ELF-1 (cell line): ENCODE measurements around the gene GREM2.

Experiments used
- DNase-seq: peaks from one replicate; pipeline ENCODE4 v3.0.0-alpha.2; 2016; ENCODE audit warnings: low read depth, low spot score

The GREM2 gene

DNA sequence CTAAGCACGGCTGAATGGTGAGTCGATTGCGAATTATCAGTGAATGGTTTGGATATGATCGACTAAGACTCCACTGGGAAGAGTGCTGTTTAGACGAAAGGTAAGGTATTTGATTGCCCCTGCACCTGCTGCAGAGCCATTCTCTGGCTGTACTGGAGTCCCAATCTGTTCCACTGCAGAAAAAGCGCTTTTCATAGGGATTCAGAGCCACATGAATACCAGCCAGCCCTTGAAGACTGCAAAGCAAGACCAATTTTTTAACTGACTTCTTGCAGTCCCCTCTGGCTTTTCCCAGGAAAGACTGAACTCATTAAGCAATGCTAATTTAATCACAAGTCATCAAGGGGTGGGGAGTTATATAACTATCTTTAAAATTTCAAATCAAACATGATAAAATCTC is 1.3 kb downstream of the GREM2 start:
- peak; percentile 5 for DNase-seq

DNA sequence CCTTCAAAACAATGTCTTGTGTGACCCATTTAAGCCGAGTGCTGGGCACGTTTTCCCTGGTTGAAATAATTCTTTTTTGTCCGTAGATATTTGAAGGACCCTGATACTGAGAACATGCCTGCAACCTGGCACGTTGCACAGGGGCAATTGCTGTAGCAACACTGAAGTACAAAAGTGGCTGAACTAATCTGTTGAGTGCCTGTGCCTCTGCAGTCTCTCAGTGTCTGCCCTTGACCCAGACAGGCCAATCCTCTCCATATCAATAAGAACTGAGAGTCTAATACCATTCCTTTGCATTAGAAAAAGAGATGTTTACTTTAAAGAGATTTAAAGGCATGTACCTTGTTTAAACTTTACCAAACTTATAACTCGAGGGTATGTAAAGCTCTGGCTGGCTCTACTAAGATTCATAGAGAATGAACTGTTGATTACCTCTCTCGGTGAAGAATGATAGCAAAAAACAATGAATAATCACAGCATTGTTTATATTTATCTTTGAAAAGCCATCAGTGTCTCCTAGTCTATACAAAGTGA is 2.4 kb downstream of the GREM2 start:
- no peak for DNase-seq

DNA sequence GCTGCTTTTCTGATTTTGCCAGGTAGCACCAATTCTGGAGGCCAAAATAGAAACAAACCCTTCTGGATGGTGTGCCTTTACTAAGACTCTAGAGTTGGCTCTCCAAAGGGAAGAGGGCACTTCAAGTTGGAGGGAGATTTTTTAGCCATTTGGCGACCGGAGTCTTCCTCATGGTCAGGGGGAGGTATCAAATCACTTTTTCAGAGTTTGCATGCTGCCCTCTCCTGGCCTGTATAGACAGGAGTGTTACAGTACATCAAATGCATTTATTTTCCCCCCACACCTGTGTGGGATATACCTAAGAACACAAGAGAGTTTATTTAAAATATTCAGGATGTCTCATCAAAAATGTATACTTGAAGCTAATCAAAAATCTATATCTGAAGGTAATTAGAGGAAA is 3.2 kb downstream of the GREM2 start:
- DNase-seq, result peak; percentile 15

DNA sequence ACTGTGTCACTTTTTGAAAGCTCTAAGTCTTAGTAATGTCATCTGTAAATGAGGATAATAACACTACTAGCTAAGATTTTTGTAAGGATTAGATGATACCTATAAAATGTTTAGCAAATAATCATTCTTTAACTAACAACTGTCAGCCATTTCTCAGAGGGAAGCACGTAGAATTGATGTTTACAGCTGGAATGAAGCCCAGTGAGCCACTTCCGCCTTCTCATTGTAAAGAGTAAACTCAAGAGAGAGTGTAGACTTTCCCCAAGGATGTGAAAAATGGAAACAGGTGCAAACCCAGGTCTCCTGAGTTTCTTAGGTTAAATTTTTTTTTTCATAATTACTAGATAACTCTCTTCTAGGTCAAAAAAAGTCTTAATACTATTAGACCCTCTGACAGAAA is 4.9 kb downstream of the GREM2 start:
- no peak for DNase-seq

DNA sequence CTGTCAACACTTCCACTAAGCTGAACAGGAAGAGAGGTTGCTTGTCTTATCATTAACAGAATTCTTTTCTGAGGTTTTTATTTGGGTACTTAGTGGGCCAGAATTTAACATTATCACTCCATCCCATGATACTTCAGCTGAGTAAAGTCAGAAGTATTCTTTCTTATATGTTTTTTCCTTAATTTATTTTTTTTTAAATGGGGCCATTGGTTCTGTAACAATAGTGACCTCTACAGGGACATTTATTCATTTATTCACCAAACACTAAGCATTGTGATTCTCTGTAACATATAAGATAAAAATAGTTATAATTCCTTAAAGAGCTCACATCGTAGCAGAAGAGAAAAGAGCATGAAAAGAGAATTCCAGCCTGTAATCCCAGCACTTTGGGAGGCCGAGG is 9.8 kb downstream of the GREM2 start:
- no peak for DNase-seq

DNA sequence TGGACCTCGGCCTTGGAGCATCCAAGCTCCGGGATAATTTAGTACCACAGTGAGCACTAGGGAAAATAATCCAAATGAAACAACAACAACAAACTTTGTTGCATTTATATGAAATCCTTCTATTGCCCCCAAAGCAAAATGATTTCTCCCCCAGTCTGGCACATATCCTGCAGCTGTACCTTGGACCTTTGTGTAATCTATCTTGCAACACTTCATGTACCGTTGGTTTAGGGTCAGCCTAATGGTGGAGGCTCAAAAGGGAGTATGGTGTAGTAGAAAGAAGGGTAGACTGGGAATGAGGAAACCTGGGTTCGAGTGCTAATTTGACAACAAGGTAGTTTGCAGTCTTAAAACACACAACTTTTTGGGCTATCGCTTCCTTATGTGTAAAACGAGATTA is 12.1 kb downstream of the GREM2 start:
- DNase-seq, result no peak

DNA sequence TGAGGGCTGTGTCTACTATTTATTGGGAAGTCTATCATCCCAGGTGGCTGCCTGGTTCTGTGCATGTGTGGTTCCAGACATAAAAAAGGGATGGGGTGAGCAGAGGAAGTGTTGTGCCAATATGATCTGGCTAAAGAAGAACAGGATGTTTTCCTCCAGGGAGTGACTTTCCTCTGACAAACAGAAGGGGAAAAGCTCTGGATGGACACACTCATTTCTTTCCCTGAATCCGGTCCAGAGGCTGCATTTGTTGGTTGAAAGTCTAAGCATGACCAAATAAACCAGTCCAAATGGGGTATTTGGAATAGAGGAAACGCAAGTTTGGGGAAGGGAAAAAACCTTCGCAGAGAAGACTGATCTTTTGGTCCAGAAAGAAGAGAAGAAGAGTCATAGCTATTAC is 12.7 kb downstream of the GREM2 start:
- DNase-seq, result no peak

DNA sequence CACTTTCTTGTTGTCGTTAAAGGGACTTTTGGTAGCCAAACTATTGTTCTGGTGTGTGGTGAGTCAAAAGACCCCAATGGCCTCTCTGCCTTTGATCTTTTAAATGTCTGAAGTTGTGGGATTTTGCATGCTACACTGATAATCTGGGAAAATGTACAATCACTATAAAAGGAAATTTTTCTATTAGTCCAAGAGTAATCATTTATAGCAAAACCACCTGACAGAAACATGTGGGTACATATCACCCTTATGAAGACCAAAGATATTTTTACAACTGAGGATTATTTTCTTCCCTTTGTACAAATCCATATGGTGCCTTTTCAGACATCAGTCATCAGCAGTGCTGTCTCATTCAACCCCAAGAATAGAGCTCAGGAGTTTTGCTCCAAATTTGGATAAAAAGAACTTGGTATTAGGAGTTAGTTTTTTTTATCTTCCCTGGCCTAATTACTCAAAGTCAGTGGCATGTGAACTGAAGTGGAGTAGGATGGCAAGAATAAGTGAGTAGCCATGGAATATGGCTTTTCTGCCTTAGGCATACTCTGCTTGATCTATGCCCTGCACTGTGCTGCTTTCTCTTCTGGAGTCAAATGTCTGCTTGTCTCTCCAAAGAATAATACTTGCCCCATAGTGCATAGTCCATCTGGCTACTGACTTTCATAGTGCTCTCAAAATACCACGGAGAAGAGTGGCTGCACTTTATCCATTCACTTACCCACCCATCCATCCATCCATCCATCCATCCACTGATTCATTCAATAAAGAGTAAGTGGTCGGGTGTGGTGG is 13.5 kb downstream of the GREM2 start:
- no peak for DNase-seq

DNA sequence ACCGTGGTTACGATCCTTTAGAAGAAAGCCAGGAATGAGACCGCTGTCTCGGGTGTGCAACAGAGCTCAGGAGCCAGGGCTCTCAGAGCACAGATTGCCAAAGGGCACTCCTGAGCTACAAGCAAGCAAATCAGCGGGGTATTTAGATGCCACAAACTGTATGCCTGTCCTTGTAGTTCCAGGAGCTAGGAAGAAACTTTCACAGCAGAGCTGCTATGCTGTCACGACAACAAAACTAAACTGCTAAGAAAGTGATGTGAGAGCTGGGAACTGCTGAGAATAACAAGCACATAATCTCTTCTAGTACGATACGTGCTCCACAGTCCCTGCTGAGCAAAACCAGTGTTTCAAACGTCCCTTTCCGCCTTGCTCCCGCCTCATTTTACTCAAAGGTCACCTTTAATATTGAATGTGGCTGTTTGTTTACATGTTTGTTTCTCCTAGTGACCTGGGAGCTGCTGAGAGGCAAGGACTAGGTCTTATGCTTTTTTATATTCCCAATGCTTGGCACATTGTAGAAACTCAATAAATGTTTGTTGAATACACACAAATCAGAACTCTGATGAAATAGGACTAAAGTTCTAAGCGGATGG is 14.7 kb downstream of the GREM2 start:
- peak; percentile 43 for DNase-seq

DNA sequence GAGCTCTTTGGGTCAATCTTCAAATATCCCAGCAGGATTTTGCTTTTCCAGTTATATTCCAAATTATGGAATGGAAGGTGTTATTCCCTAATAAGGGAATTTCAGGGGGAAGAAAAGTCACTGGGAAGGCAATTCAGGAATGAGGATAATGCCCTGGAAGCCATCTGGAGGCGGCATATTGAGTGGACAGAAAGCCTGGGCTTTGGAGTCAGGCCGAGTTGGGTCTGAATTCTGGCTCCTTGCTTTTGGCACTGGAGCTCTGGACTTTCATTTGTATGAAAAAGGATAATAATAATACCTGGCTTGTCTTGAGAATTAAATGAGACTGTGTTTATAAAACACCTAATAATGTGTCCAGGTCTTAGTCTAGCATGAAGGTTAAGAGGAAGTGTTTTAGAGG is 16.5 kb downstream of the GREM2 start:
- DNase-seq, result no peak

DNA sequence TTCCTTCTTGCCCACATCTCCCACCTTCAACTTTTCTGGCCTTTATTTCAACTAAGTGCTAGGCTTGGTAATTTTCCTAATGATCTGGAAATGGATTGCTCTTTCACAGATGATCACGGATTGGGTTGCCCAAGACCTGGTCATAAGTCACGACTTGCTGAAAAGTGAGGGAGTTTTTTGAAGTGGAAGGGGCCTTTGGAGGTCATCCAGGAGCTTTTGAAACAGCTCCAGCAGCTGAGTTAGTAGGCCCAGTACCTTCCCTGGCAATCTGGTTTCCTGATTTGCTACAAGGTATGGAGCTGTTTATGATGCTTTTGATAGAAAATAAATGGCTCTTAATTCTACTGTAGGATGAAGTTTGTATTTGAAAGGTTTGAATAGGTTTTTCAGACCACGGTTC is 20.4 kb downstream of the GREM2 start:
- DNase-seq, result no peak

DNA sequence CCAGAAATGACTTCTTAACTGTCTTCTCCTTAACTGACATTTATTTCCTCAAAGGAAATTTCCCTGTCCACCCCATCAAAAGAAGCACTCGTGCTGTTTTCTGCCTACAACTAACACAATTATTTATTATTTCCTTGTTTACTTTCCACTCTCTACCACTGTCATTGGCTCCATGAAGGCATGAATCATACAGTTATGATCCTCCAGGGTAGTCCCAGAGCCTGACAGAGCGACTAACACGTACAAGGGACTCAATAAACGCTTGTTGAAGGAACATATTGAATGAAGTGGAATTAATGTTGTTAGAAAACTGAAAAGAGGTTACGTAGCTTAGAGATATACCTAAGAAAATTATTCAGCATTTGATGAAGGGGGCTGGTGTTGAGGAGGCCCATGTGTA is 20.9 kb downstream of the GREM2 start:
- no peak for DNase-seq

DNA sequence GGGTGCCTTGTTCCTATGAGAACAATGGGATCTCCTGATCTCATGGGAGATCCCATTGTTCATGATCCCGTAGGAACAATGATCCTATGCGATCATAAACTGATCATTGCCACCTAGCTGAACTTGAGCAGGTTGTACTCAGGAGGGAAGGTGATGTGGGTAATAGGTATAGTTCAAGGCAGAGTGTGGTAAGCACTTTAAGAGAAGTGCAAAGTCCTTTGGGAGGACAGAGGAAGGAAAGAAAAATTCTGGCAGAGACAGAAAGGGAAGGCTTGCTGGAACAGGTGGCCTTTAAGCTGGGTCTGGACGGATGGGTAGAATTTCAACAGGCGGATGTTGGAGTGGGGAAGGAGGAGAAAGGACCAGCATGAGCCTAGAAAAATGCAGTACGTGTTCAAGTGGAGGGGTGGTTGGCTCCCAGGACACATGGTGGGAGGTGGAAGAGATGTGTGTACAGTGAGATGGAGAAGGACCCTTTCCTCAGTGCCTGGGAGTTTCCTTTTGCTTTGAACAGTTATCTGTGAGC is 22.3 kb downstream of the GREM2 start:
- no peak for DNase-seq

DNA sequence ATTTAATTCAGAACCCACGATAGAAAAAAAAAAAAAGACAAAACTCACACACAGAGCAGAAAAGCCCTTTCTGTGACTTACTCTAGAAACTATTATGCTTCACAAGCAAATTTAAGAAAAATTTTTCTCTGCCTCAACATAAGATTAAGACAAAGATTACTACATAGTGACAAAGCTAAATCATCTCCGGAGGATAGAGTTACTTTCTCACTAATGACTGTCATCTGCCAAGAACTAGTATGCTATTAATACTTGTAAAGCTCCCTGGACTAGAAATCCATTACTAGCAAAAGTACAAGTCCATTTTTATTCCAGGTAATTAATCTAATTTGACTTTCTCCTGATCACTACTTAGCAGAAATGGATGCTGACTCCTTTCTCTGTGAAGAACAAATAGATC is 25.9 kb downstream of the GREM2 start:
- no peak for DNase-seq

DNA sequence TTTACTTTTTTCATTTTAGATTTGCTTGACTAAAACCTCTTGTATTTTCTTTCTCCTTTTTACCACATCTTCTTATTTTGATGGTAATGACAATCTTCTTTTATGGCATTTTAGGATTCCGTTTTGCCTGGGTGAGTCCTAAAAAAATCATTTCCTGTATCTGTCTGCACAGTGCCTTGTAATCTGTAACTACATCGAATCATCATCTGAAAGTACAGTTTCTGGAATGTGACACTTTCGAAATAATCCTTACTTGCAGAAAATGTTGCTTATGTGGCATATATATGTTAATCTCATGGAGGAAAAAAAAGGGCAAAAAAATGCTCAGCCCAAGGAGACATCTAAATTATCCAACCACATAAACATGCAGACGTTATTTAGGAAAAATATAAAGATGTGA is 29.0 kb downstream of the GREM2 start:
- no peak for DNase-seq

DNA sequence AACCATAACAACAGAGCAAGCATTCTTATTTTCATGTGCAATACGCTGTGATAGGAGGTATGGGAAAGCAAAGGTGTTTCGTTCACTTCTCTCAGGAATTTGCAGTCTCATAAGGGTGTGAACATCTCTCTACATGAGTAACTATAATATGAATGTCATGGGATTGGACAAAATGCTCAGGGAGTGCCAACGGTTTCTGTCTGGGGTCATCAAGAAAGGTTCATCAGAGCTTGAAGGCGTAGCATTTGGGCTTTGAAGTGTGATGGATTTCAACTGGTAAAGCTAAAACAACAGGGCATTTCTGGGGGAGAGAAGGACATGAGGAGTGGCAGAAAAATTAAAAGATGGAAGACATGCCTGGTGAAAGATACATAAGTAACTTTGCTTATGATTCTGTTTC is 32.4 kb downstream of the GREM2 start:
- DNase-seq, result no peak

DNA sequence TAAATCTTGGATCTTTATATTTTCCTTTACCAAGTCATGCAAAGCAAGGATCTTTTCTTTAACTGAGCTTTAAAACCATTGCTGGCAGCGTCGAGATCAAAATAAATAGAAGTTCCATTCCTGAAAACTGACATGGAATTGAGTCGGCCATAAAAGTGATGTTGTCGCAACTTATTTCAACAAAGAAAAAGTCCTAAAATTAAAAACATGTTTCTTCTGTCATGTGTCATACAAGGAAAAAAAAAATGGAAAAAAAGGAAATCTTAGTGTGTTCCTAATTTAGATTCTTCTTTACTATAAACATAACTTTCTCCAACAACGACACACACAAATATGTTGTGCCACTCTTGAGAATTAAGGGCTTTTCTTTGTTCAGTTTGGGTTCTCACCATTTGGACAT is 34.9 kb downstream of the GREM2 start:
- no peak for DNase-seq

DNA sequence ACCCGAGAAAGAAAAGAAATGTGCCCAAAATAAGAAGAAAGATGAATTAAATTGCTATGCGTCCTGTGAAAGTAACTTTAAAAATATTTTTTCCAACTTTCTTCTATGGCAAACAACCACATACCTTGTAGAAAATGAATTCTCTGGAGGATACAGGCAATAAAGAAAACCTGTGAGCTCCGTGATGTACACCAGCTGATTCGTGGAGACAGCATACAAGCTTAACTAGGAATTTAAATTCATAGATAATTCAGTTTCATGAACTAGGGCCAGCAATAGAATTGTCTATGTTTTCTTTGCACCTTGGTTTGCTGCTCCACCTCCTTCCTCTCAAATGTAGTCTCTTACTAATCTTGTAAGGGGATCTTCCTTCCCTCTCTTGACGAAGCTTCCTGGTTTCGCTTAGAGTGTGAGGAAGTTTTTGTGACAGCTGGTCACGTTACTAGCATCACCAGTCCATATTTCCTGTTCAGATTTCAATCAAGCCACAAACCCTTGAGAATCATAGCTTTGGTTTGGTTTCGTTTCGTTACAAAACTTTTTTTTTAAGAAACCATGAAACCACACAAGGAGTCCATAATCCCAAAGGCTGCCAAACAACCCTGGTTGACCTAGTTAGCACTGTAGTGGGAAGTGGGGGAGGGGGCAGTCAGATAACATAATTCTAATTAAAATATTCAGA is 35.8 kb downstream of the GREM2 start:
- DNase-seq, result no peak

DNA sequence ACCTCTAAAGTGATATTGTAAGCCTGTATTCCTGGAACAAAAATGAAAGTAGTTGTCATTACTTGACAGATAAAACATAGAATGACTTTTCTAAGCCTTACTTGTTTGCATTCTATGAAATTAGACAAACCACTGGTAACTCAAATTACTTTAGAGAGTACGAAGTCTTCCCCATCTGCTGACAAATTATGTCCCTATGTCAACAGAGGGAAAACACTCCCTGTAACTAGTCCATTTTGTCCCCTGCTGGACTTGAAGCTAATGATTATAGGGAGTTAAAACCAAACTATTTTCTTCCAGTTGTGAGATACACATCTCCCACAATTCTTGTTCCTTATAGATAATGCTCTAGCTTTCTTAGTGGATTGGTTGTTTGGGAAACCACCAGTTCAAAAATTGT is 39.6 kb downstream of the GREM2 start:
- DNase-seq, result no peak

DNA sequence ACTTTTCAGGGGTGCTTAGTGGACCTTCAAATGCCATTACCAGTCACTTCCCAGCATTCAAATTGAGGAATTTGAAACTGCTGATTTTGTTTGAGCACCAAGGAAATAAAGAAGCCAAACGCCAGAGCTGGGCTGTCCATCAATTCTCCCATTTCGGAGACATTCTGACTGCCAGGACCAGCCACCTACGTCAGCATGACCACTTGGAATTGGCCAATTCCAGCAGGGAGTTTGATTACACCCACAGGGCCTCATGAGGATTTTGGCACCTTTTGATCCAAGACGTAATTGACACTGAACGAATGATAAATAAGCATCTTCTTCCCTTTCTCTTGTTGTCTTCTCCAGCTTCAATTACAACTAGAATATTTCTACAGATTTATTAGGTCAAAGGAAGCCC is 40.2 kb downstream of the GREM2 start:
- DNase-seq, result no peak

DNA sequence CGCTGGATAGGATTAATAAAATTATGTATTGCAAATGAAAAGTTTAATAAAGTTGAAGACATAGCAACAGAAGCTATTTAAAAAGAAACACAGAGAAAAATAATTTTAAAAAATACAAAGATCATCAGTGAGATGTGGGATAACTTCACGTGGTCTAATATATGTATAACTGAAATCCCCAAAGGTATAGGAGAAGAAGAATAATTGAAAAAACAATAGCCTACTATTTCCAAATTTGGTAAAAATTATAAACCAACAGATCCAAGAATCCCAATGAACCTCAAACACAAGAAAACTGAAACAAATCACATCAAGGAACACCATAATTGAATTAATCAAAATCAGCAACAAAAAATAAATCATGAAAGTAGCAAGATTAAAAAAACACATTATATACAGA is 44.9 kb downstream of the GREM2 start:
- DNase-seq, result no peak

DNA sequence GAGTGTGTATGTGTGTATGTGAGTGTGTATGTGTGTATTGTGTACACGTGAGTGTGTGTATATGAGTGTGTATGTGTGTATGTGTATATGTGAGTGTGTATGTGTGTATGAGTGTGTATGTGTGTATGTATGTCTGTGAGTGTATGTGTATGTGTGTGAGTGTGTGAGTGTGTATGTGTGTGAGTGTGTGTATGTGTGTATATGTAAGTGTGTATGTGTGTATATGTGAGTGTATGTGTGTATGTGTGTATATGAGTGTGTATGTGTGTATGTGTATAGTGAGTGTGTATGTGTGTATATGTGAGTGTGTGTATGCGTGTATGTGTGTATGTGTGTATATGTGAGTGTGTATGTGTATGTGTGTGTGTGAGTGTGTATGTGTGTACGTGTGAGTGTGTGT is 49.2 kb downstream of the GREM2 start:
- DNase-seq, result no peak
